HG03039 (cell line): ENCODE results near the gene PLXNA4.

Experiments
- ATAC-seq: cut with Tn5 transposase; IDR thresholded peaks from one replicate; pipeline ENCODE4 v1.9.1; 2021; ENCODE audit warnings: mild to moderate bottlenecking, moderate library complexity; ENCODE audit not compliant: unreplicated experiment

Gene PLXNA4

DNA sequence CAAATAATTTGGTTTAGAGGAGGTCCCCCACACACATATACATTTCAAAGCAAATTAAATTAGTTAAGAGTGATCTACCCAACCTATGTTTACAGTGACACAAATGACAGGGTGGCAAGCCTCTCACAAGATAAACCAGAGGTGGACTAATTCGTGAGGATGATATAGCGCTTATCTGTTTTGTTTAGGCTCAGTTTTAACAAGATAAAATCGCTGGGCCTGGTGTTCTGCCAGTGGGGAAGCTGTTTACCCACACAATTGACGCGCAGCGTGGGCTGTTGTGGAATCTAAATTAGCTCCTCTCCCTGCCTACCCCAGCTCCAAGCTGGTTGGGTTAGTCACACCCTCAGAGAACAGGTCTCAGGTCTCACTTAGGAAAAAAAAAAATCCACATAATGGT, 16.7 kb upstream of the PLXNA4 start:
- ATAC-seq: no peak

GRCh38 chr7:132592231-132592920, 16.1 kb upstream of the PLXNA4 start:
- ATAC-seq: no peak

DNA sequence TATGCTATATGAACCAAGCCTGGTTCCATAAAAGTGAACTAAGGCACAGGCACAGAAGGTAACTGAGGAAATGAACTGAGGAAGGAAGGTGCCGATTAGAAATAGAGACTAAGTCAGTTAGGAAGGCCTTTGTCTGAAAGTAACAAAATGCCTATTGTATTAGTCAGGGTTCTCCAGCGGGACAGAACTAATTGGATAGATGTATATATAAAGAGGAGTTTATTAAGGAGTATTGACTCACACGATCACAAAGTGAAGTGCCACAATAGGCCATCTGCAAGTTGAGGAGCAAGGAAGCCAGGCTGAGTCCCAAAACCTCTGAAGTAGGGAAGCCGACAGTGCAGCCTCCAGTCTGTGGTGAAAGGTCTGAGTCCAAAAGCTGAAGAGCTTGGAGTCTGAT, 13.9 kb upstream of the PLXNA4 start:
- no peak for ATAC-seq

- no peak for ATAC-seq
These were observed 12.3 kb upstream of the PLXNA4 start for GRCh38 chr7:132588596-132588995.

GRCh38 chr7:132584796-132585494, 8.7 kb upstream of the PLXNA4 start:
- no peak for ATAC-seq

GRCh38 chr7:132581431-132581830, 5.2 kb upstream of the PLXNA4 start:
- no peak for ATAC-seq

GRCh38 chr7:132580717-132581285, 4.5 kb upstream of the PLXNA4 start:
- ATAC-seq: no peak

GRCh38 chr7:132580277-132580676, 4.0 kb upstream of the PLXNA4 start:
- no peak for ATAC-seq

DNA sequence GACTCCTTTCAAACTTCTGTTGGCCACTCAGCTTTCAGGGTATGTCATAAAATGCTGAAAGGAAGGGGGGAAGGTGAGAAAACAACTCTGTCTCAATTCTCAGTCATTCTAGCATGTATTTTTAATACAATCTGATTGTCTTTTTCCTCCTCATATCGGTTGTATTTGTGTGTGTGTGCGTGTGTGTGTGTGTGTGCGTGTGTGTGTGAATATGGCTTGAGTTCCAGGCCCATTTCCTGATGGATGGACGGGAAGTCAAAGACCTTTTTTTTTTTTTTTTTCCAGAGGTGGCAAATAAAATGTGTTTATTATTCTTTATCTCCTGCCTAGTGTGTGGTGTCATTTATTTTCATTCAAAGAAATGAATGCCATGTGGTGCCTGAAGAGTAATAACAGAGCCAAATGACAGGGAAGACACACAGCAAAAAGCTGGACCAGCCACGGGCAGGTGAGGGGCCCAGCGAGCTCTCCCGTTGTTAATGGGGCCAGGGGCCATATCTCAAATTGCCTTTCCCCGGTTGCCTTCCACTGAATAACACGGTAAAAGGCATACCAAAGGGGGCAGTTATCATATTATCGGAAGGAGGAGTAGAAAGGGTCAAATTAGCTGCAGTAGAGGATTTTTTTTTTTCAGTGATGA, 3.1 kb upstream of the PLXNA4 start:
- ATAC-seq: no peak

DNA sequence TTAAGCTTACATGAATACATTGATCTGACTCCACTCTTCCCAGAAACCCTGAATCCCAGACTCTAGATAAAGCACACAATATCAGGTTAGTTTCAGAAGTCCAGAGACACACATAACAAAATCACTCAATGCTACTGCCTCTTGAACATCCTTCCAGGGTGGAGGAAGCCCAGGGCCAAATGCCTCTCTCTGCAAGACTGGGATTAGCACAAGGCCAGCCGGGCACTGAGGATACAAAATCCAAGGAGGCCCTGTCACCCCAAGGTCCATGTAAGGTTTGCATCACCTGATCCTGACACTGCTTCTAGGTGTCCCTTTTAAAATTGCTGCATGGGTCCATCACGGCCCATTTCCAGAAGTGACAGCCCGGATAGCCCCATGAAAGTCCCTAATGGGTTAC, 2.6 kb upstream of the PLXNA4 start:
- ATAC-seq: no peak

- ATAC-seq: no peak
These were observed 1.7 kb upstream of the PLXNA4 start for GRCh38 chr7:132578050-132578370.

DNA sequence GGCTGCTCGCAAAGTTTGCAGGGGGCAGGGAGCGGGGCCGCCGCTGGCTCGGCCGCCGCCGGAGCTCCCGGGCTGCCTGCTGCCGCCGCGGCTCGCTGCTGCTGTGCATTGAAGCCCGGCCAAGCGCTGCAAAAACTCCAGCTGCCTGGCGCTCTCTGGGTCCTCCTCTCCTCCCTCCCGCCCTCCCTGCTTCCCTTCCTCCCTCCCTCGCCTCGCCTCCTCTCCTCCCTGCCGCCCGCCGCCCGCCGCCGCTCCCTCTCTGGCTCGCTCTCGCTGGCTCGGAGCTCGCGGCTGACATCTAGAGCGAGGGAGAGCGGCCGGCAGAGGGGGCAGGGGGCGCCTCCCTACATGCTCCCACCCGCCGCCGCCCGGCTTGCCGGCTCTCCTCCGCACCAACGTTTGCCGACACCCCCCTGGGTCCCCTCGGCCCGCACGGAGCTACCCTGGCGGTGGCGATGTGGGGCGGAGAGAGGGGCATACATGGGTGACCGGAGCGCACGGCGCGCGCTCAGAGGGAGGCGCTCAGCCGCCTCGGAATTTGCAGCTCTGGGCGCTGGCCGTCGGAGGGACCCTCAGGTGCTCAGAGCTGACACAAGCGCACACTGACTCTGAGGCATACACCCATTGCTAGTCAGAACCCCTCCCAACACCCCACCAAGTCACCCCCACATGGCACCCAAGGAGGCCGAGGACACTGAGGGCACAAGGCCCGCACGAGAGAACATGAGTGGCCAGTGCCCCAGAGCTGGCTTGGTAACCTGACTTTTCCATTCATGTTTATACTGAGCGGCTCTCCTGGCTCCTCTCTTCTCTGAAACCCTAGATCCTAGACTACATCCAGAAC, 1.2 kb upstream of the PLXNA4 start:
- no peak for ATAC-seq

DNA sequence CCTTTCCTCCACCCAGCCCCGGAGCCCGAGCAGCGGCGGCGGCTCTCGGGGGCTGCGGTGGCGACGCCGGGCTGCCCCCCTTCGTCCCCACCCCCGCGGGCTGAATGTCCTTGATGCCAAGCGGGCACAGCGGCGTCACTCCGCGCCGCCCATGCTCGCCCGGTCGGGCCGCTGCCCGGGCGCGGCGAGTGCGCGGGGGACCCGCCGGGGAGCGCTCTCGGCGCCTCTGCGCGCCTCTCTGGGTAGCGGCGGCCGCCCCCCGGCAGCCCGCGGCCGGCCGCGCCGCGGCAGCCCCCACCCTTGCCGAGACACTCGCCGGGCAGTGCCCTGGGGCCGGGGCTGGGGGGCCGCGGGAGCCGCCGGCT, 433 bp upstream of the PLXNA4 start:
- ATAC-seq: no peak

DNA sequence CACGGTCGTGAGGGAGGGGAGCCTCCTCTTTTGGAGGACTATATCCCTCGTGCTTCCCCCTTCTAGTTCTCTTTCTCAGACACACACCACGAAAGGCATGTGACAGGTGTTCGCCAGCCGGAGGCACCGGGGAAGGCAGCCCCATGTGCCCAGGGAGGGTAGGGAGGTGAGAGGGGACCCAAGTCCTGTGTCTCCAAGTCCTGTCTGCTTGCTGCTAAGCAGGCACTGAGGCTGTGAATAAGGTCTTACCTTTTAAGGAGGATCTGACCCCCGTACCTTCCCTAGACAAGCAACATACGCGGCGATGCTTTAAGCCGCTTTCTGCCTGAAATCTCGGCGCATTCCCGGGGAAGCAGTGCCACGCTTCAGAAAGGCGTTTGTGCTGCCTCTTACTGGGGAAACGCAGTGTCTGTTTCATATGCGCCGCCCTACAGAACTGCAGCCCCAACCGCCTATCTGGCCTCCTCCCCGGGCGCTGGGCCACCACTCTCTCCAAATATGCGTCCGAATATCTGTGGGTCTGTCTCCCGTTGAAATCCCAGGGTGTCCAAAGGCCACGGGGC, 770 bp downstream of the PLXNA4 start:
- ATAC-seq: no peak

DNA sequence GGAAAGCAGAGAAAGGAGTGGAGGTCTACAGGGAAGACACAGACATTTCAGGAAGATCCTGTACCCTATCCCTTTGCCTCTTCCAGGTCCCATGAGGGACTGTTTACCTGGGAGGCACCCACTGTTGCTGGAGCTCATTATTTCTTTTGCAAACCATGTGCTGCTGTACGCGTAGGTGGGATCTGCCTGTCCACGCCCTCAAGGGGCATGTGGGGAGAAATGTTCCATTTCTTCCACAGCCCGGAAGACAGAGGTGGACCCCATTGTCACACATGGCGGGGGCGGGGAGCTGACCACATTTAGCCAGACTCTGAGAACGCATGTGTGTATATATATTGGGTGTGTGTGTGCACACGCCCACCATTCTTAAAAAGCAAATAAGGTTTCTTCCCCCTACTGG, 2.0 kb downstream of the PLXNA4 start:
- no peak for ATAC-seq

DNA sequence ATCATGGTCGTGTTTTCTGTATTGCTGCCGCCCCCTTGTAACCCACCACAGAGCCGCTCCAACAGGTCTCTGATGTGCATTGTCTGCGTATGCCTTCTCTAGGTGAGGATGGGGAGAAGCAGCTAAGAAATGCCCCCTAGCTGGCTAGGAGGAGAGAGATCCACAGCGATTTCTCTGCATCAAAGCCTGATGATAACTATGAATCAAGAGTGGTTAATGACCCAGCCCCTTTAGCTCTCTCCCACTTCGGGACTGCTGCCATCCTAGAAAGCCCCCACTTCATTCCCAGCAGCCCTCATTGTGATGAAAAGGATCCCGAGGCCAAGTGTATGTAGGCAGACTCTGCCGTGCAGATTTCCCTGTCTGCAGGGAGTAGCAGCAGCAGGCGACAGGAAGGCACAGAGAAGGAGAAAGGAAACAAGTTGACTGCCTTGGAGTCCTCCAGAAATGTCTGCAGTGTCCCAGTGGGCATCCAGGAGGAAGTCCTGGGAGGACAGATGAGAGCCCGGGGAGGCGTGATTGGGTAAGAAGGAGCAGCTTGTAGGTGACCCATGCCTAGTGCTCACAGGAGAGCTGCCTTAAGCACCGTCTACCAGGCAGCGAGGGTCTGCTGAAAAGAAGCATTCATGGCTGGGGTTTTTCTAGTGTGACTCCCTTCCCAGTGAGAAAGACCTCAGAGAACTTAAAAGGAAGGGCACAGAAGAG, 2.9 kb downstream of the PLXNA4 start:
- no peak for ATAC-seq

DNA sequence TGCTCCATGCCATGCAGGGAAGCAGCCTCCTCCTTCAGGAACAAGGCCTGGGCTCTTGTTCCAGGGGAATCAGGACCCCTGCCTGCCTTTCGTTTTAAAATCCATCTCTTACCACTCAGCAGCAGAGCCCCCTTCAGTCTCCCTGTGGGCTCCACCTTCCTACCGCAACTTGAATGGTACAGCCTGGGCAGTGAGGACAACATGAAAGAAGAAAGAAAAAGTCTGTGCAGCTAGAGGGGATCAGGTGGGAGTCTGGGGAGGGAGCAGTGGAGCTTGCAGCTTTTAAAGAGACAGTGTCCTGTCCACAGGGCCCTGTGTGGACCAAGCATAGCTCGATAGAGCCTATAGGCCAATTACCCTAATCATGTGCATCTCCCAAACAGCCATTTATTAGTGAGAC, 3.7 kb downstream of the PLXNA4 start:
- no peak for ATAC-seq

- no peak for ATAC-seq
These were observed 4.3 kb downstream of the PLXNA4 start for GRCh38 chr7:132571970-132572369.

GRCh38 chr7:132569884-132570614, 6.2 kb downstream of the PLXNA4 start:
- no peak for ATAC-seq

GRCh38 chr7:132568962-132569361, 7.3 kb downstream of the PLXNA4 start:
- ATAC-seq: no peak
